ENCODE results near the gene APOA5.
A peak's percentile ranks its signal among the peaks of the same experiment; 100 is the strongest.

APOA5 gene

GRCh38 chr11:116790167-116791001 is 1.3 kb downstream of the APOA5 start:
- H3K4me3 ChIP-seq (ENCODE audit: low read depth, low read length), result no peak overlapping the region
- TF ChIP-seq CTCF (IDR thresholded peaks at IDR 0.05; ENCODE audit: low read depth, low read length), result no peak
- H3K9me3 ChIP-seq (ENCODE audit: severe bottlenecking), result no peaks in the 10 kb centered on the region
- no peaks in the 10 kb centered on the region for H3K27me3 ChIP-seq (ENCODE audit: insufficient read depth, low read depth, severe bottlenecking)
- H3K36me3 ChIP-seq, result peaks cover 15% of the 10 kb centered on the region
- H3K27ac ChIP-seq, result no peak overlapping the region
- DNase-seq, result no peak

GRCh38 chr11:116788975-116789374 is 2.7 kb downstream of the APOA5 start:
- DNase-seq, result no peak
- no peak for TF ChIP-seq CTCF (IDR thresholded peaks at IDR 0.05; ENCODE audit: low read depth, low read length)
- H3K9me3 ChIP-seq (ENCODE audit: severe bottlenecking), result no peaks in the 10 kb centered on the region
- no peak overlapping the region for H3K4me3 ChIP-seq (ENCODE audit: low read depth, low read length)
- no peaks in the 10 kb centered on the region for H3K27me3 ChIP-seq (ENCODE audit: insufficient read depth, low read depth, severe bottlenecking)
- H3K36me3 ChIP-seq, result peaks cover 29% of the 10 kb centered on the region
- no peak overlapping the region for H3K27ac ChIP-seq

- Histone ChIP-seq H3K9me3 (ENCODE audit: severe bottlenecking) (no peaks in the 10 kb centered on the region), H3K36me3 (peaks cover 33% of the 10 kb centered on the region), H3K27ac (no peak overlapping the region; the same call in 1 of the 2 replicates), H3K4me3 (ENCODE audit: low read depth, low read length) (peak overlapping the region; percentile 85), H3K27me3 (ENCODE audit: insufficient read depth, low read depth, severe bottlenecking) (no peaks in the 10 kb centered on the region)
- no peak for TF ChIP-seq CTCF (IDR thresholded peaks at IDR 0.05; ENCODE audit: low read depth, low read length)
- no peak for DNase-seq
These were observed 3.1 kb downstream of the APOA5 start for GRCh38 chr11:116788534-116788933.

- DNase-seq, result peak; percentile 67
- H3K36me3 ChIP-seq, result peaks cover 39% of the 10 kb centered on the region
- peak within 1 kb of the TSS; percentile 47 for H3K27ac ChIP-seq
- H3K27me3 ChIP-seq (ENCODE audit: insufficient read depth, low read depth, severe bottlenecking), result no peaks in the 10 kb centered on the region
- peak within 1 kb of the TSS; percentile 85 for H3K4me3 ChIP-seq (ENCODE audit: low read depth, low read length)
- no peak for TF ChIP-seq CTCF (IDR thresholded peaks at IDR 0.05; ENCODE audit: low read depth, low read length)
- H3K9me3 ChIP-seq (ENCODE audit: severe bottlenecking), result no peaks in the 10 kb centered on the region
These were observed 3.7 kb downstream of the APOA5 start, which contains the start of gene ZPR1 for GRCh38 chr11:116787786-116788486. Gene ZPR1 (minus strand): TSS chr11:116788023. CDS start chr11:116787990, 33 bp downstream.

- no peak for TF ChIP-seq CTCF (IDR thresholded peaks at IDR 0.05; ENCODE audit: low read depth, low read length)
- no peaks in the 10 kb centered on the region for H3K27me3 ChIP-seq (ENCODE audit: insufficient read depth, low read depth, severe bottlenecking)
- H3K27ac ChIP-seq, result peak overlapping the region; percentile 47
- peaks cover 45% of the 10 kb centered on the region for H3K36me3 ChIP-seq
- H3K4me3 ChIP-seq (ENCODE audit: low read depth, low read length), result peak overlapping the region; percentile 85
- DNase-seq, result no peak
- no peaks in the 10 kb centered on the region for H3K9me3 ChIP-seq (ENCODE audit: severe bottlenecking)
These were observed 4.3 kb downstream of the APOA5 start for GRCh38 chr11:116787436-116787785.
